B cell (primary cell): ENCODE measurements around the gene HPN.

Experiments used
- CTCF ChIP-seq: fragments of 200-600 bp; IDR thresholded peaks from one replicate; pipeline ENCODE4 v1.8.0; 2022; ENCODE audit warnings: antibody characterized with exemption, mild to moderate bottlenecking
- EZH2 ChIP-seq: IDR thresholded peaks from 2 replicates; pipeline ENCODE4 v1.6.1; 2012; ENCODE audit warnings: borderline replicate concordance, low read depth, mild to moderate bottlenecking, moderate library complexity, low read length; ENCODE audit not compliant: insufficient read depth, poor library complexity, severe bottlenecking

DNA sequence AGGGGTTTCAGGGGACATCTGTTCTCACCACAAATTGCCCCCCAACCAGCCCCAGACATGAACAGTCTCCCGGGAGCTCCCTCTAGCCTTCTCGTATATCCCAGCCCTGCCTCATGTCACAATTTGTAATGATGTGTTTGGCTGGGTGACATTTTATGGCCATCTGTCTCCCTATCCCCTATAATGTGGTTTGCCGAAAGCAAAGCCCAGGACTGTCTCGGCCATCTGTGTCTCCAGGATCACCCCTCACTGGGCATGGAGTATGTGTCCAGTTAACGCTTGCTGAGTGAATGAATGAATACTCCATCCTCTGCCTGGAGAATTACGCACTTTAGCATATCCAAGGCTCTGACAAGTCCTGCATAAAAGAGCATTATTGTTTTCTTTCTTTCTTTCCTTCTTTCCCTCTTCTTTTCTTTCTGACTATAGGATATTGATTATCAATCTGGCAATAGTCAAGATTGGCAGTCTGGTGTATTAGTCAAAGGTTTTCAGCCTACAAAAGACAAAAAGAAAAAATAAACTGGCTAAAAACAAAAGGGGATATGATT is 15.1 kb downstream of the HPN start:
- TF ChIP-seq CTCF (no peak), EZH2 (no peak)
